Mononuclear cell (primary cell): Measurements from ENCODE around the gene FAM13A. TPM values are rescaled to one million over a fixed set of nuclear protein-coding genes. Genes with fewer than 3 reads are reported as not detected.
A peak's percentile ranks its signal among the peaks of the same experiment; 100 is the strongest.

Experiments used
- H3K27me3 ChIP-seq: 2 replicates; pipeline ENCODE4 v1.6.0; 2011; ENCODE audit warnings: low read length, control low read depth; ENCODE audit not compliant: insufficient read depth
- H3K4me1 ChIP-seq: 2 replicates; pipeline ENCODE4 v1.5.1; 2011; ENCODE audit warnings: mild to moderate bottlenecking, low read length, control low read depth; ENCODE audit not compliant: insufficient read depth
- H3K4me3 ChIP-seq: 2 replicates; pipeline ENCODE4 v1.5.1; 2011; ENCODE audit warnings: mild to moderate bottlenecking, low read length, moderate library complexity
- H3K9me3 ChIP-seq: 2 replicates; pipeline ENCODE4 v1.5.1; 2011; ENCODE audit warnings: low read depth, mild to moderate bottlenecking, control low read depth, low read length
- total RNA-seq: library from RNA; depleted of rRNA; stranded (reverse); fragments of >200 nt; gene quantifications from one replicate; pipeline ENCODE4 v1.2.3, GENCODE V29; 2012

The FAM13A gene
- total RNA-seq, 1 donor = 7.9 TPM

DNA sequence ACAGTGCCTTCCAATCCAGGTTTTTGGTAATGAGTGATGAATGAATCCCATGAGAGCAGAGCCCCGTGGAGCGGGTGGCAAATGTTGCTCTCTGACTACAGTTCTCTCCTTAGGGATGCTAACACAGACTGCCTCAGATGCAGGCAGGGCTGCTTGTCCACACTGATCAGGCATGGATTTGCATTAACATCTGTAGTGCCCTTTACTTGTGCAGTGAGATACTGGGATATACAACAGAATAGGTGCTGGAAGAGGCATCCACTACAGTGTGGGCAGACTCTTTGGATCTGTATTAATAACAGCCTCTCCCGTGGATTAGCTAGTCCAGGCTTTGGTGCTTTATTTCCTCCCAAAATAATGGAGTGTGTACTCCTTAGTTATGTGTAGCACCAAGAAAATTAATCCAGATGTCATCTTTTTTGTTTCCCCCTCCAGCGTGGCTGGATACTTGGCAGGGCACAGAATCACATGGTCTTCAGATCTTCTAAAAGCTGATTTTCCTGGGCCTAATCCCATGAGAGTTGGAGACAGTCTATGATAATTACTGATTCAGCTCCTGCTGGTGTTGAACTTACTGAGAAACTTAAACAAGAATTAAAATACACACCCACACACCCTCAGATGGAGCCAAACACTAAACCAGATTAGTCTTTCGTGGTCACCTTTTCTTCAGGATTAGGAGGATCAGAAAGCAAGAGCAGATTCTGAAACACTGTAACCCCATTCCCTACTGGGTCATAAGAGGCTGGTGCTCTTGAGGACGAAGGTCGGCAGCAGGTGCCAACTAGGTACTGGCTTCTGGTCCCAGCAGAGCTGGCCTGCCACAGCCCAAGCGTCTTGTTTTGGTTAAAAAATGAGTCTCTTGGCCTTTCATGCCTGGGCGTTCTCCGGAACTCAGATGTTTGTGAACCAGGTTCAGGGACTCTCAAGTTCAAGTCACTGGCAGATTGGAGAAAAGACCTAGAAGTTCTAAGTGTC lies 336.2 kb downstream of the FAM13A start:
- Histone ChIP-seq H3K9me3 (peaks cover 18% of the 10 kb centered on the region), H3K27me3 (no peaks in the 10 kb centered on the region), H3K4me3 (no peak overlapping the region)

DNA sequence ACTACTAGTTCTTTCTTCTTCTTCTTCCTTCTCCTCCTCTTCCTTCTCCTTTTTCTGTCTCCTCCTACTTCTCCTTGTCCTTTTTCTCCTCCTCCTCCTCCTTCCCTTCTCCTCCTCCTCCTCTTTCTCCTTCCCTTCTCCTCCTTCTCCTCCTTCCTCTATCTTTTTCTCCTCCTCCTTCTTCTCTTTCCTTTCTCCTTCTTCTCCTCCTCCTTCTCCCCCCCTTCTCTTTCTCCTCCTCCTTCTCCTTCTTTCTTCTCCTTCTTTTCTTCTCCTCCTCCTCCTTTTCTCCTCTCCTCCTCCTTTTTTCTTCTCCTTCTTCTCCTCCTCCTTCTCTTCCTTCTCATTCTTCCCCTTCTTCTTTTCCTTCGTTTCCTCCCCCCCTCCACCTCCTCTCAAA lies 337.6 kb downstream of the FAM13A start:
- peaks cover 10% of the 10 kb centered on the region for H3K4me1 ChIP-seq
- no peak overlapping the region for H3K4me3 ChIP-seq
- peaks cover 18% of the 10 kb centered on the region for H3K9me3 ChIP-seq
- H3K27me3 ChIP-seq = no peaks in the 10 kb centered on the region

More for the DNA sequence above, 336.2 kb downstream of the FAM13A start:
- peaks cover 10% of the 10 kb centered on the region for H3K4me1 ChIP-seq

DNA sequence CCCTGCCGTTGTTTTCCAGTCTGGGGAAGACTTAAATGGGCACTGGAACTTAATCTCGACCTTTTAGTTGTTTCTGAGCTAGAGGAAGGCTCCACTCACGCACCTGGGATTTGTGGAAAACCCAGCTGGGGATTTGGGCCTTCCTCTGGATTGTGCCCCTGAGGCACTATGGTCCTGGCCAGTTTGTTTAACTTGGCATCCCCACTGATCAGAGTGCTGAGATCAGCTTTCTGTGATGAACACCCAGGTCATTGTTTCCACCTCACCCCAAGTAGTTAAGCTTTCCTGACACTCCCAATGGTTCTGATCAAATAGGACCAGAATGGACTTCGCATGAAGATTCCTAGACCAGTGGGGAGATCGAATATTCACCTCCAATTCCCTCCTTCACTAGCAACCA lies 338.9 kb downstream of the FAM13A start:
- Histone ChIP-seq H3K27me3 (no peaks in the 10 kb centered on the region), H3K4me1 (peaks cover 10% of the 10 kb centered on the region), H3K4me3 (no peak overlapping the region), H3K9me3 (peaks cover 18% of the 10 kb centered on the region)

DNA sequence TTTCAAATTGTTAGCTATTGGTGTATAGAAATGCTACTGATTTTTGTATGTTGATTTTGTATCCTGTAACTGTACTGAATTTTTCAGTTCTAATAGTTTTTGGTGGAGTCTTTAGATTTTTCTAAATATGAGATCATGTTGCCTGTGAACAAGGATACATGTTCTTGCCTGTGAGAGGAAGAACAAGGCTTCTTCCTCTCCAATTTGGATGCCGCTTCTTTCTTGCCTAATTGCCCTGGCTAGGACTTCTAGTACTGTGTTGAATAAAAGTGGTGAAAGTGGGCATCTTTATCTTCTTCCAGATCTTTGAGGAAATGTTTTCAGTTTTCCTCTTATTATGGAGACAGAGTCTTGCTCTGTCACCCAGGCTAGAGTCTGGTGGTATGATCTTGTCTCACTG lies 343.2 kb downstream of the FAM13A start:
- H3K9me3 ChIP-seq = peaks cover 18% of the 10 kb centered on the region
- H3K4me1 ChIP-seq = peaks cover 6% of the 10 kb centered on the region
- H3K4me3 ChIP-seq = no peak overlapping the region
- no peaks in the 10 kb centered on the region for H3K27me3 ChIP-seq

DNA sequence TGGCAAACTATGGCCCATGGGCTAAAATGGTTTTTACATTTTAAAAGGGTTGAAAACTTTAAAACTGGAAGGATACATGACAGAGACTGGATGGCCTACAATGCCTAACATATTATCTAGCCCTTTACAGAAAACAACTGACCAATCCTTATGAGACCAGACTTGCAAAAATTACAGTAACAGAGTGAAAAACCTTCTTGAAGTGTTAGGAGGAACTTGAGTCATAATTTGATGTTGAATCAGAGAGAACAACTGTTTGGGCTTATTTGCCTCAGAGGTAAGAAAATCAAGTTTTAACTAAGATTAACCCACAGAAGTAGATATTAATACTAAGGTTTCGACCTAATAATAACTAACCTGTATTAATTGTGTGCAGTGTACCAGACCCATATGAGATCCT lies 347.0 kb downstream of the FAM13A start:
- Histone ChIP-seq H3K4me3 (no peak overlapping the region), H3K4me1 (no peaks in the 10 kb centered on the region), H3K9me3 (no peaks in the 10 kb centered on the region), H3K27me3 (no peaks in the 10 kb centered on the region)

GRCh38 chr4:88706574-88706973 lies 350.4 kb downstream of the FAM13A start:
- Histone ChIP-seq H3K27me3 (no peaks in the 10 kb centered on the region), H3K9me3 (no peaks in the 10 kb centered on the region), H3K4me3 (no peak overlapping the region), H3K4me1 (no peaks in the 10 kb centered on the region)

DNA sequence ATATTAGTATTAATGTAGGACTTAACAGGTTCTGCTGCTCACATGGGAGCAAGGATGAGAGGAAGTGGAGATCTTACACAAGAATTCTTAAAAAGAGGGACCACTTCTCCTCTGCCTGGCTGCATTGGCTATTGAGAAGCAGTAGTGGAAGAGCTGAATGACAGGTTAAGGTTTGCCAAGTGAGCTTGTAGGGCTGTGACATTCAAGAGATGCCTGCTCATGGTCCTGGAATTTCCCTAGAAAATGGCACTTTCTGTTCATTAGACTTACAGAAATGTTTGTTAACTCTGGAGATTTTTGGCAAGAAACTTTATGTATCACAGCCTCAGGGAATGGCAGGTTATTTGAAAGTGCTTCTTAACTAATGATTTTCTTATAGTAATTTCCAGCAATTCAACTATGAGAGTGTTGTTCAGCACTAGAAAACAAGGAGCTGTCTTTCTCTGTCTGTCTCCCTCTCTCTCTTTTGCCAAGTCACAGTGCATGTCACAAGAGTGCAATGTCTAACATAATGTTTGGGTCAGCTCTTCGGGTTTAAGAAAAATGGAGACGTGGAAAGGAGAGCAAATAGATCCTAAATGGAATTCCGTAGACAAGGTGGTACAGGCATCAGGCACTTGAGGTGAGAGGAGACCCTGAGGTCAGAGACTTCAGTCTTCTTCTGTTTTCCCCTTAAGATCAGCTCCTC lies 351.0 kb downstream of the FAM13A start:
- Histone ChIP-seq H3K27me3 (no peaks in the 10 kb centered on the region), H3K4me1 (no peaks in the 10 kb centered on the region), H3K4me3 (no peak overlapping the region), H3K9me3 (no peaks in the 10 kb centered on the region)

DNA sequence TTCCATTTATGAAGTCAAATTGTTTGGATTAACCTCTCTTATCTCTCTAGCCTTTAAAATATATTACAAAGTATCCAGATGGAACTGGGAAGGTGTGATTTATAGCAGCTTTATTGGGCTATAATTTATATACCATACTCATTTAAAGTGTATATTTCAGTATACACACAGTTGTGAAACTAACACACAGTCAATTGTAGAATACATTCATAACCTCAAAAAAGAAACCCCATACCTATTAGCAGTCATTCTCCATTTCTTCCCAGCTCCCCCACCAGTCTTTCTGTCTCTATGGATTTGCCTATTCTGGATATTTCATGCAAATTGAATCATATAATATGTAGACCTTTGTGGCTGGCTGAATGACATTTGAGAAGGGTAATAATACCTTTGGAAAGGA lies 351.8 kb downstream of the FAM13A start:
- H3K27me3 ChIP-seq = no peaks in the 10 kb centered on the region
- no peaks in the 10 kb centered on the region for H3K9me3 ChIP-seq
- no peak overlapping the region for H3K4me3 ChIP-seq
- no peaks in the 10 kb centered on the region for H3K4me1 ChIP-seq

- Histone ChIP-seq H3K4me3 (no peak overlapping the region), H3K27me3 (no peaks in the 10 kb centered on the region), H3K9me3 (no peaks in the 10 kb centered on the region), H3K4me1 (peaks cover 4% of the 10 kb centered on the region)
Measured at GRCh38 chr4:88702782-88703181, 354.2 kb downstream of the FAM13A start.

- Histone ChIP-seq H3K9me3 (no peaks in the 10 kb centered on the region), H3K4me3 (no peak overlapping the region), H3K27me3 (no peaks in the 10 kb centered on the region), H3K4me1 (peaks cover 4% of the 10 kb centered on the region)
Measured at GRCh38 chr4:88698519-88698918, 358.5 kb downstream of the FAM13A start.

GRCh38 chr4:88697588-88698329 lies 359.2 kb downstream of the FAM13A start, which contains the start of gene NAP1L5:
NAP1L5 (minus strand) TSS chr4:88697829; CDS start chr4:88697754, 75 bp downstream.
- Histone ChIP-seq H3K4me3 (peak within 1 kb of the TSS; percentile 52), H3K27me3 (no peaks in the 10 kb centered on the region), H3K4me1 (peaks cover 4% of the 10 kb centered on the region), H3K9me3 (no peaks in the 10 kb centered on the region)

GRCh38 chr4:88697141-88697540 lies 359.8 kb downstream of the FAM13A start:
- no peaks in the 10 kb centered on the region for H3K27me3 ChIP-seq
- H3K4me1 ChIP-seq = peaks cover 4% of the 10 kb centered on the region
- H3K4me3 ChIP-seq = peak overlapping the region; percentile 52
- no peaks in the 10 kb centered on the region for H3K9me3 ChIP-seq

- H3K4me3 ChIP-seq = no peak overlapping the region
- H3K9me3 ChIP-seq = no peaks in the 10 kb centered on the region
- H3K27me3 ChIP-seq = no peaks in the 10 kb centered on the region
- H3K4me1 ChIP-seq = peaks cover 4% of the 10 kb centered on the region
Measured at GRCh38 chr4:88696630-88697029, 360.4 kb downstream of the FAM13A start.

DNA sequence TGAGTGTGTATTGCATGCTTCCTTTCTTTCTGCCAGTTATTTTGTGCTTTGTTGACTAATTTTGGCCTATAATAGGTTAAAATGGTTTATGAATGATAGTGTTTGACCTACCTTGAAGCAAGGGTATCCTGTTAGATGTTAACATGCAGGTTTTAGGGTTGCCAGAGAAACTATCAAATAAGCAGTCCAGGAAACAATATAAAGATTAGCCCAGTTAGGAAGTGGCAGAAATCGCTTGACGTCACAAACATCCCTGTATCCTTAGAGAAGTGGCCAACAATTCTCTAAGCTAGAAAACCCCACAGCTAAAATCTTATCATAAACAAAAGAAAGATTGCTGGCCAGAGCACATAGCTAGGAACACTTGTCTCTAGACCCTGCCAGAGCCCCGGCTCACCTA lies 363.2 kb downstream of the FAM13A start:
- H3K27me3 ChIP-seq = no peaks in the 10 kb centered on the region
- H3K9me3 ChIP-seq = no peaks in the 10 kb centered on the region
- peaks cover 4% of the 10 kb centered on the region for H3K4me1 ChIP-seq
- no peak overlapping the region for H3K4me3 ChIP-seq

DNA sequence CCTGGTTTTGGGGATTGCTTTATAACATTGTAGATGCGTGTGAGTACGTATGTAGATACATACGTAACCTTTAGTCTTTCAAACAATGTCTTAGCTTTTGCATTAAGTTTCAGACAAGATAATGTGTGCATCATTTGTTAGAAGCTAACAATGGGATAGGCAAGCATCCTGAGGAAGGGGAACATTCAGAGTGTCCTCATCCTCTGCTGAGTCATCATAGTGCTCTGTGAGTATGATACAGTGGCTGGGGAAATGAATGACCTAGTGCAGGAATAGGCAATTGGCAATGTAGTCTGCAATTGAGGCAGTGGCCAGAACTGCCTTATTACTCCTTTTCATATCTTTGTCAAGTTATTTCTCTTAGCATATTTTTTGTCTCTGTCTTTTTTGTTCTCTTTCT lies 366.6 kb downstream of the FAM13A start:
- Histone ChIP-seq H3K4me1 (no peaks in the 10 kb centered on the region), H3K27me3 (no peaks in the 10 kb centered on the region), H3K9me3 (no peaks in the 10 kb centered on the region), H3K4me3 (no peak overlapping the region)
